Lower leg skin (tissue), 4 donors: ENCODE data around the gene HSPA5. TPM values are rescaled to one million over a fixed set of nuclear protein-coding genes. Genes with fewer than 3 reads are reported as not detected.
"Not testable (repeated sequence)": the region's sequence is repeated elsewhere in the genome, so short reads cannot be mapped to it uniquely, and the experiment has no call there.

ENCODE experiments used
- DNase-seq, 2 donors: peaks; one replicate each; pipeline ENCODE4 v3.0.0-alpha.2; 2019; ENCODE audit warnings: low spot score in 2 of 2
- H3K4me3 ChIP-seq: fragments of 200-600 bp; sonication (generic); 2 replicates; pipeline ENCODE4 v1.5.1; 2017; ENCODE audit warnings: mild to moderate bottlenecking, low read depth; ENCODE audit not compliant: poor library complexity, severe bottlenecking
- CTCF ChIP-seq, 3 donors: fragments of 450-650 bp; IDR thresholded peaks; one replicate each; pipeline ENCODE4 v1.5.1; 2016; ENCODE audit warnings: antibody characterized with exemption in 3 of 3, mild to moderate bottlenecking in 3 of 3, moderate library complexity in 2 of 3
- POLR2A ChIP-seq, 2 donors: fragments of 450-650 bp; IDR thresholded peaks; one replicate each; pipeline ENCODE4 v1.6.1; 2016 to 2017; ENCODE audit warnings: antibody characterized with exemption in 2 of 2, mild to moderate bottlenecking in 1 of 2, moderate library complexity in 1 of 2
- WGBS, 2 donors: methylation state at CpG; one replicate each; pipeline ENCODE4 v1.1.5; 2018; 5-methylcytosine and 5-hydroxymethylcytosine counted together
- intact Hi-C: fragments of 100-400 bp; cut with DNase I; formaldehyde crosslinking; loops from one replicate; pipeline ENCODE4 v1.15.0; 2023; ENCODE audit warnings: low total_unique reads
- total RNA-seq, 4 donors: library from RNA; depleted of rRNA; stranded (reverse); fragments of >200 nt; gene quantifications; one replicate each; pipeline ENCODE4 v1.1.0, GENCODE V29; 2016

Gene HSPA5
- total RNA-seq: 10 to 100 TPM; 55.9 to 72.3 (median 65.7) TPM

DNA sequence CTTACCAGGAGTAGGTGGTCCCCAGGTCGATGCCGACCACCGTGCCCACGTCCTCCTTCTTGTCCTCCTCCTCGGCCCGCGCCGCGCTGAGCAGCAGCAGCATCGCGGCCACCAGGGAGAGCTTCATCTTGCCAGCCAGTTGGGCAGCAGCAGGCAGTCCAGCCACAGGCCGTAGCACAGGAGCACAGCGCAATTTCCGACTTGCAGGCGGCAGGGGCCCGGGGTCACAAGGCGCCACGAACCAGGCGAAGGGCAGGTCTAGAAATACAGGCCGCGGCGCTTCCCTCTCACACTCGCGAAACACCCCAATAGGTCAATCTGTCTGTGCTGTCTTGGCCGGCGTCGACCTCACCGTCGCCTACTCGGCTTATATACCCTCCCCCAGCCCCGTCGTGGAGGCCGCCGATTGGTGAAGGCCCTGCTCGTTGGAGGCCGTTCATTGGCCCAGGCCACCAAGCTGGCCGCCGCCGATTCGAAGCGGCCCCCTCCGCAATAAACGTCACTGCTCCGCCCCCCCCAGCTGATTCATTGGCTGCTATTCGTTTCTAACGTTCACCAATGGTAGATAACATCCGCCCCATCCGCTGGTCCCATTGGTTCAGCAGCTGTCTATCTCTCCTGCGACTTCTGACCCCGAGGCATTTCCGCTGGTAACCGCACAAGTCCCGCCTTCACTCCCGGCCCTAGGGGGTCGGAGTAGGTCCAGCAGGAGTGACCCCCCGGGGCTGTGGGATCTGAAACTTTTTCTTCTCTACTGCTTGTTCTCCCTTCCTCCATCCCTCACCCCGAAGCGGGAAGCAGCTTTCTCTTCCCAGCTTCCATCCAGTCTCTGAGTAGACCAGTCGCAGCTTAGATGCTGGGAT, at the start of gene HSPA5:
Gene HSPA5 (minus strand): TSS at position 344 of the 863 bp plus-strand sequence. CDS start 217 bp downstream, at position 127.
- H3K4me3 ChIP-seq: peak within 1 kb of the TSS; percentile 90
- intact Hi-C loops: no loop called here
- DNase-seq: peak; percentile 100
- WGBS, 2 donors: 0 to 1% methylated on average over 46 to 50 of the region's 59 CpGs
- peak in 1 of 2 donors; percentile 94 for TF ChIP-seq POLR2A (IDR thresholded peaks at IDR 0.05)
- peak in 1 of 3 donors; percentile 36 for TF ChIP-seq CTCF (IDR thresholded peaks at IDR 0.05)

- H3K4me3 ChIP-seq, DNase-seq, intact Hi-C loops: not testable (repeated sequence)
- 78 to 83% methylated on average over 7 of the region's 7 CpGs for WGBS, 2 donors
These were observed 45.8 kb upstream of the HSPA5 start for GRCh38 chr9:125286935-125287433.

- intact Hi-C loops: no loop called here
- no peak for TF ChIP-seq CTCF (IDR thresholded peaks at IDR 0.05)
- TF ChIP-seq POLR2A (IDR thresholded peaks at IDR 0.05): no peak
- DNase-seq: no peak
- no peak overlapping the region for H3K4me3 ChIP-seq
- 80 to 91% methylated on average over 3 of the region's 3 CpGs for WGBS, 2 donors
These were observed 43.7 kb upstream of the HSPA5 start for GRCh38 chr9:125284855-125285254.

DNA sequence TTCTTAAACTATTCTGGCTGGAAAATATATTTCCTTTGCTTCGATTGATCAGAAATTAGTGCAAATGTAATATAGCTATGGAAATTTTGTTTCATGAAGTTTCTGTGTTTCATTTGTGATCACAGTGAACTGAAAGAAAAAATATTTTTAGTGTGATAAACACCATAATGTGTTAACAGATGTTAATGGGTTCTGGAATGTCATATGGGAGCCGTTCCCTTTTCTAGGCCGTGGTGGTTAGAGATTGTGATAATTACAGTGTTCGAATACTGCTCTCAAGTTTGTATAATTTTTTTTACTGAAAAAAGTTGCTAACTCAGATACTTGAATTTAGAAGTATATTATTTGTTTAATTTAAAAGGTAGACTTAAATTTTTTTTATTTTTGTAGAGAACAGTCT, 39.8 kb upstream of the HSPA5 start:
- TF ChIP-seq POLR2A (IDR thresholded peaks at IDR 0.05) (no peak), CTCF (IDR thresholded peaks at IDR 0.05) (no peak)
- DNase-seq: no peak
- H3K4me3 ChIP-seq: no peak overlapping the region
- intact Hi-C loops: no loop called here
- WGBS, 2 donors: 52 to 62% methylated on average over 4 of the region's 4 CpGs

- DNase-seq: no peak
- intact Hi-C loops: no loop called here
- no peak for TF ChIP-seq POLR2A (IDR thresholded peaks at IDR 0.05)
- H3K4me3 ChIP-seq: no peak overlapping the region
These were observed 36.3 kb upstream of the HSPA5 start for GRCh38 chr9:125277411-125277810.

DNA sequence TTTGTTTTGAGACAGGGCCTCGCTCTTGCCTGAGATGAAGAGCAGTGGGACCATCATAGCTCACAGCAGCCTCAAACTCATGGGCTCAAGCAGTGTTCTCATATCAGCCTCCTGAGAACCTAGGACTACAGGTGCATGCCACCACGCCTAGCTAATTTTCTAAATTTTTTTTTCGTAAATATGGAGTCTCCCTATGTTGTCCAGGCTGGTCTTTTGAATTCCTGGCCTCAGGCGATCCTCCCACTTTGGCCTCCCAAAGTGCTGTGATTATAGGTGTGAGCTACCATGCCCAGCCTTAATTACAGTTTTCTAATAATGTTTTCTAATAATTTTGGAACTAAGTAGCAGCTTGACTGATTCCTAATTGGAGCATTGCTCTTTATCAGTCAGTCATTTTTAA, 35.6 kb upstream of the HSPA5 start:
- H3K4me3 ChIP-seq: no peak overlapping the region
- intact Hi-C loops: no loop called here
- no peak for TF ChIP-seq CTCF (IDR thresholded peaks at IDR 0.05)
- WGBS, 2 donors: 90 to 96% methylated on average over 4 of the region's 4 CpGs
- peak in 1 of 2 donors; percentile 20 for DNase-seq
